HEK293T (cell line): Measurements from ENCODE around the gene TCF19.

Experiments
- ARNT ChIP-seq: fragments of 450-650 bp; IDR thresholded peaks from 2 replicates; pipeline ENCODE4 v1.6.1; 2017; ENCODE audit warnings: mild to moderate bottlenecking
- BHLHE40 ChIP-seq: fragments of 450-650 bp; IDR thresholded peaks from 2 replicates; pipeline ENCODE4 v1.6.1; 2016; ENCODE audit warnings: mild to moderate bottlenecking, moderate library complexity, borderline replicate concordance
- CTBP1 ChIP-seq: fragments of 450-650 bp; IDR thresholded peaks from 2 replicates; pipeline ENCODE4 v1.6.1; 2016; ENCODE audit warnings: borderline replicate concordance
- ELF4 ChIP-seq: fragments of 450-650 bp; IDR thresholded peaks from 2 replicates; pipeline ENCODE4 v1.6.1; 2017; ENCODE audit warnings: antibody characterized with exemption
- FOXA1 ChIP-seq: fragments of 450-650 bp; IDR thresholded peaks from 2 replicates; pipeline ENCODE4 v1.6.1; 2016; ENCODE audit warnings: mild to moderate bottlenecking
- L3MBTL2 ChIP-seq: fragments of 450-650 bp; conservative IDR thresholded peaks from 2 replicates; pipeline ENCODE4 v1.6.1; 2016; ENCODE audit warnings: mild to moderate bottlenecking
- NFRKB ChIP-seq: fragments of 450-650 bp; IDR thresholded peaks from 2 replicates; pipeline ENCODE4 v1.6.1; 2016; ENCODE audit warnings: mild to moderate bottlenecking, moderate library complexity
- PKNOX1 ChIP-seq: fragments of 450-650 bp; IDR thresholded peaks from 2 replicates; pipeline ENCODE4 v1.6.1; 2016
- SP1 ChIP-seq: fragments of 450-650 bp; IDR thresholded peaks from 2 replicates; pipeline ENCODE4 v1.6.1; 2017
- SUZ12 ChIP-seq: fragments of 450-650 bp; IDR thresholded peaks from 2 replicates; pipeline ENCODE4 v1.6.1; 2016; ENCODE audit warnings: mild to moderate bottlenecking
- TARDBP ChIP-seq: fragments of 450-650 bp; IDR thresholded peaks from 2 replicates; pipeline ENCODE4 v1.6.1; 2016

DNA sequence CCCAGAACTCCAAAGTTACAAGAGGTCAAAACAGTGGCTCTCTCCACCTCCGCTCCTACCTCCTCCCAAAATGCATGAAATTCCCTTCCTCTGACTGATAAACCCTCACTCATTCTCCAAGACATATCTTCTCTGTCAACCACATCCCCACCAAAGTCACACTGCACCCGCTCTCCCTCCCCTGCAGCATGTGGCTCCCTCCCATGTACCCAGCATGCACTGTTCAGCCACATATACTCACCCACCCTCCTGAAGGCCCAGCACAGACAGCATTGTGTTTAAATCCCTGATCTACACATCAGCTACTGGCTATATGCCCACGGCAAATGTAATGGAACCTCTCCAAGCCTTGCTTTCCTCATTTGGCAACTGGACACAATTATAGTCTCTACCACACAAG lies 17.6 kb downstream of the TCF19 start:
- TF ChIP-seq SP1 (no peak), SUZ12 (no peak), TARDBP (no peak), BHLHE40 (no peak), NFRKB (no peak), PKNOX1 (no peak), ELF4 (no peak), CTBP1 (no peak), L3MBTL2 (no peak), FOXA1 (no peak), ARNT (no peak)
